ENCODE results near the gene CDC37L1.
"Not testable (repeated sequence)": the region's sequence is repeated elsewhere in the genome, so short reads cannot be mapped to it uniquely, and the experiment has no call there.

Gene CDC37L1

DNA sequence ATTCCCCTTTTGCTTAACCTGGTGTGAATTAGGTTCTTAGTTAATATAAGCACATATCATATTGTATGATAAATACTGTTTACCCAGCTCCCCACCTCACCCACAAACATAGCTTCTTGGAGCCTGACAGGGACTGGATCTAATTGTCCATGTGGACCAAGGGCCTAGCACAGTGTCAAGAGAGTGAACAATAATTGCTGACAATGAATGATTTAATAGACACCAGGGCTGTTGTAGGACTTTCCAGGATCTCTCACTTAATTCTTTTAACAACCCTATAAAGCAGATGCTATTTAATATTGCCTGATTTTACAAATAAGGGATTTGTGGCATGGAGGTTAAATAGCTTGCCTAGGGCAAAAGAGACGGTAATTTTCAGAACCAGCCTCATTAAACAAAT lies 36.8 kb downstream of the CDC37L1 start:
- no peak for DNase-seq

DNA sequence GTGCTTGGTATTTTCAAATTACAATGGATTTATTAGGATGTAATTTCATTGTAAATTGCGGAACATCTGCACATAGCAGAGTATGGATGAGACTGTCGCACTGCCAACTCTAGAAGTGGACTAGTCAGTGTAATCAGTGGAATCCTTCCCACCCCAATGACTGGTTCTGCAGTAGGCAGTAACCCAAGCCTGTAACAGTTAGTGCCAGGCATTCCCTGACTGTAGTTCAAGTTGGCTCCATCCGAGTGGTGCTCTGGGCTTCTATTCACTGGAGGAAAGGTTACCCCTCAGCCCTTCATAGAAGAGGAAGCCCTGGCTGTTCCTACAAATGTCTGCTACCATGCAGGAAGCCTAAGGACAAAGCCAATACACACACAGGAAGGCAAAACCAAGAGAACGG lies 38.4 kb downstream of the CDC37L1 start:
- no peak for DNase-seq

DNA sequence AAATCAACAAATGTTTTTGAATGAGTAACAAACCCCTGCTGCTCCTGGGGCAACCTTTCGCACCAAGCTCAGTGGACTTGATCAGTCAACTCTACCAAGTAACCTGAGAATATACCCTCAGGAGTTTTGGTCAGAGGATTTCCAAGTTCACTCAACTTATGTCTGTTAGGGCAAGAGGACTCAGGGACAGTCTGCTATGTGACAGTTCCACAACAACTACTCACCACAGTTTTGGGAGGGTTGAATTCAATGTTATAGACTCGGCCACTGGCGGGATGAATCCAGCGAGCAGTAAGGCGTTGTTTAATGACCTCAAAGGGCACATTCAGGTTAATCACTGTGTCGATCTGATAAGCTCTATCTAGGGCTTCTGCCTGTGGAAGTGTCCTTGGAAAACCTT lies 39.5 kb downstream of the CDC37L1 start:
- no peak for DNase-seq

GRCh38 chr9:4721736-4722135 lies 42.4 kb downstream of the CDC37L1 start:
- no peak for DNase-seq

- DNase-seq, result no peak
Observed at GRCh38 chr9:4725706-4726442, 46.5 kb downstream of the CDC37L1 start.

DNA sequence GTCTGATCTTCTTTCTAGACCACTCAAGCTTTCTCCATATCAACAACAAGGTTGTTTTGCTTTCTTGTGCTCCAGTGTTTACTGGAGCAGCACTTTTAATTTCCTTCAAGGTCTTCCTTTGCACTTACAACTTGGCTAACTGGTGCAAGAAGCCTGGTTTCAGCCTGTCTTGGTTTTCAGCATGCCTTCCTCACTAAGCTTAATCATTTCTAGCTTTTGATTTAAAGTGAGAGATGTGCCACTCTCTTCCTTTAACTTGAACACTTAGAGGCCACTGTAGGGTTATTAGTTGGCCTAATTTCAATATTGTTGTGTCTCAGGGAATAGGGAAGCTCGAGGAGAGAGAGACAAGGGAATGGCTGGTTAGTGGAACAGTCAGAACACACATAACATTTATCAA lies 48.2 kb downstream of the CDC37L1 start:
- no peak for DNase-seq

DNA sequence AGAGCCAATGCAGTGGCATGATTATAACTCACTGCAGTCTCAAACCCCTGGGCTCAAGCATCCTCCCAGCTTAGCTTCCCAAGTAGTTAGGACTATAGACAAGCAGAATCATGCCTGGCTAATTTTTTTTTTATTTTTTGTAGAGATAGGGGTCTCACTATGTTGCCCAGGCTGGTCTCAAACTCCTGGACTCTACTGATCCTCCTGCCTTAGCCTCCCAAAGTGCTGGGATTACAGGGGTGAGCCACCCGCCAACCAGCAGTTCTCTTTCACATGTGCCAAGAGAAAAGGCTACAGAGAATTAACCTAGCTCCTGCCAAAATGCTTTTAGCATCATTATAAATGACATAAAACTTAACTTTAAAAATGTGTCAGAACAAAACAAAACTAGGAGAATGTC lies 53.5 kb downstream of the CDC37L1 start:
- no peak for DNase-seq

DNA sequence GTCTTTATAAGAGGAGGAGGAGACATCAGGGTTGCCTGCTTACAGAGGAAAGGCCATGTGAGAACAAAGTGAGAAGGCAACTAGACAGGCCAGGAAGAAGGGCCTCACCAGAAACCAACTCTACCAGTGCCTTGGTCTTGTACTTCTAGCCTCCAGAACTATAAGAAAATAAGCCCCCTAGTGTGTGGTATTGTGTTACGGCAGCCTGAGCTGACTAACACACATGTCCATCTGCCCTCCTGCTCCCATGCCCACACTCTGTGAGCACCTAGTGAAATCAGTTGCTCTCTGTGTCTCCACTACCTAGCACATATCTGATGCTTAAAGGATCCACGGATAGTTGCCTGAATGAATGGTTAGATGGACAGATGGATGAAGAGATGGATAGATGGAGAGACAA lies 54.8 kb downstream of the CDC37L1 start:
- no peak for DNase-seq

DNA sequence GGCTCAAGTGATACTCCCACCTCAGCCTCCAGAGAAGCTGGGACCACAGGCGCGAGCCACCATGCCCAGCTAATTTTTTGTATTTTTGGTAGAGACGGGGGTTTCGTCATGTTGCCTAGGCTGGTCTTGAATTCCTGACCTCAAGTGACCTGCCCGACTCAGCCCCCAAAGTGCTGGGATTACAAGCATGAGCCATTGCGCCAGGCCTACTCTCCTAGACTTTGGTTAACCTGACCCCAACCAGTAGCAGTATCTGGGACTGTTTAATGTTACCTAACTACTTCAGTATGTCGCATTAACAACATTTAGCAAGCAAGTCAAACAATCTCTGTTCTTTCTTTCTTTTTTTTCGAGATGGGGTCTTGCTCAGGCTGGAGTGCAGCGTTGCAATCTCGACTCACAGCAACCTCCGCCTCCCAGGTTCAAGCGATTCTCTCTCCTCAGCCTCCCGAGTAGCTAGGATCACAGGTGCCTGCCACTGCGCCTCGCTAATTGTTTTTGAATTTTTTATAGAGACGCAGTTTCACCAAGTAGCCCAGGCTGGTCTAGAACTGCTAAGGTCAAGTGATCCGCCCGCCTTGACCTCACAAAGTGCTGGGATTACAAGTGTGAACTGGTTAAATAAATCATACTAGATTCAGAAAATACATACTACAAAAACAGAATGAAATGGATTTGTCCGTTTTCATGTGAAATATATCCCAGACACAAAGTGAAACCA lies 59.7 kb downstream of the CDC37L1 start:
- no peak for DNase-seq

DNA sequence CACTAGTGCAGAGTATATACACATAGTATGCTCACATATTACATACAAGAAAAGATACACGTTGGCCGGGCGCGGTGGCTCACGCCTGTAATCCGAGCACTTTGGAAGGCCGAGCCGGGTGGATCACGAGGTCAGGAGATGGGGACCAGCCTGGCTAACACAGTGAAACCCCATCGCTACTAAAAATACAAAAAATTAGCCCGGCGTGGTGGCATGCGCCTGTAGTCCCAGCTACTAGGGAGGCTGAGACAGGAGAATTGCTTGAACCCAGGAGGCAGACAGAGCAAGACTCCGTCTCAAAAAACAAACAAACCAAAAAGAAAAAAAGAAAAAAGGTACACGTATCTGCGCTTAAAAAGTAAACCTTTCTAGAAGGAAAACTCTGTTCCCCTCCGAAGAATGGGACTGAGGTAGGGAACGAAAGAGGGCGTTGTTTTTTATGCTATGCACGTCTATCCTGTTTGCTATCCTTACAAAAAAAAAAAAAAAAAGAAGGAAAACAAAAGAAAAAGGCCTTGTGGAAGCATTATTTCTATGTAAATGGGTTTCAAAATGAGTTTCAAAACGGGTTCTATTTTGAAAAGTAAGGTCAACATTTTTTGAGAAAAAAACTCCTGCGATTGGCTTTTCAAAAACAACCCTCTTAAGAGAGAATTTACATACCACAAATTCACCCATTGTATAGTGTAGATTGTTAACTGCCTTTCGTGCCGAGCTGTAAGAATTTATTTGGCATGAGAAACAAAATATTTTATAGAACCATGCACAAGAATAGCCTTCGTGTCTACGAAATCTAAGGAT lies 60.4 kb downstream of the CDC37L1 start:
- DNase-seq, result no peak

DNA sequence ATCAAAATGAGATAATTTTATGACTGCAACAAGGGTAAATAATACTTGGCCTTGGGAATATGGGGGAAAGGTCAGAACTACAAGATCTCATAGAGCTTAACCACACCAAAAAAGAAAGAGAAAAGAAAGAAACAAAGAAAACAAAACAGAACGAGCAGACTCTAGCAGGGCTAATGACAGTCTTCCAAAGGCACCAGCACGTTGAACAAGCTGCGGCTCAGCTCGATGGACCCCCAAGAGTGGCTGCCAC lies 60.9 kb downstream of the CDC37L1 start:
- no peak for DNase-seq

DNA sequence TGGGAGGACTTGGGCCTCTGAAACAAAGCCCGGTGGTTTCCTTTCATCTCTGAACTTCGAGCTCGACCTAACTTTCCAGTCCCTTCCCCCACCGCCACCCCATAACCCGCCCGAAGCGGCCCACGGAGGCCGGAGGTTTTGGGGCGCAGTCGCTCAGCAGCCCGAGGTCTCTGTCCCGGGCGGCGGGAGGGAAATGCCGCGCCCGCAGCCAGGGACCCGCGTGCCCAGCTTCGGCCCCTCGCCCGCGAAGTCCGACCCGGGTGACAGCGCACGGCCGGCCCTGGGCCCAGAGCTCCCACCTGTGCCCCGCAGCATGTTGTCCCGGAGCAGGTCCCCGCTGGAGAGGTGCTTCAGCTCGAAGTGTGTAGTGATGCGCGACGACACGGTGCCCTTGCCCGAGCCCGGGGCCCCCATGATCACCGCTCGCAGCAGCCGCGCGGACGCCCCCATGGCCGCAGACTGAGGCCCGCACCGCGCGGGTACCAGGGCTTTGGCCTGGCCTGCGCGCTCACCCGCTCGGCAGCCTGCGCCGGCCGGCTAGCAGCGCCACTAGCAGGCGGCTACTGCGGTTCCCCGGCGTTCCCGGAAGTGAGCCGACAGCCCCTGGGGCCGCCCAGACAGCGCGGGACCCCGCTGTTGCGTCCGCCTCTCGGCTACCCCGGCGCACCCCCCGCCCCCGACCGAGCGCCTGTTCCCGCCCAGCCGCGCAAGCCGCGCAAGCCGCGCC lies 61.4 kb downstream of the CDC37L1 start, which contains the start of gene AK3:
TSS of gene AK3 (minus strand) at position 565 of the 727 bp plus-strand sequence. CDS start at position 450, 115 bp downstream.
- DNase-seq, result peak; percentile 85

- no peak for DNase-seq
Observed at GRCh38 chr9:4741365-4742089, 62.2 kb downstream of the CDC37L1 start.

DNA sequence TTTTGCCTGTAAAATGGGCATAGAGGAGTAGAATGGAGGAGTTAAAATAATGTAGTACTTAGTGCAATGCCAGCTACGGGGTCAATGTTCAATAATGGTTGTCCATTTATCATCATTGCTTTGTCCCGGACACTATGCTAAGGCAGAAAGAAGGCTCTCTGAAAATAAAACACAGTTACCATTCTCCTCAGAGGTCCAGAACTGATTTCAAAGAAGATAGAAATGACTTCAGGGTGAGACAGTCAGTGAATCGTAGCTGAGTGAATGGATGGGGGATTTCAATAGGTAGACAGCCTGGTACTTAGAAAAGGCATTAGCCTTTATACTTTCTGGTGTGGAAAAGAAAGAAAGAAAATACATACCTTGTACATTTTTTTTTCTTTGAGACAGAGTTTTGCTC lies 62.9 kb downstream of the CDC37L1 start:
- no peak for DNase-seq

- DNase-seq, result no peak
Observed at GRCh38 chr9:4743131-4743875, 63.9 kb downstream of the CDC37L1 start.

GRCh38 chr9:4746278-4747030 lies 67.1 kb downstream of the CDC37L1 start:
- DNase-seq, result no peak

DNA sequence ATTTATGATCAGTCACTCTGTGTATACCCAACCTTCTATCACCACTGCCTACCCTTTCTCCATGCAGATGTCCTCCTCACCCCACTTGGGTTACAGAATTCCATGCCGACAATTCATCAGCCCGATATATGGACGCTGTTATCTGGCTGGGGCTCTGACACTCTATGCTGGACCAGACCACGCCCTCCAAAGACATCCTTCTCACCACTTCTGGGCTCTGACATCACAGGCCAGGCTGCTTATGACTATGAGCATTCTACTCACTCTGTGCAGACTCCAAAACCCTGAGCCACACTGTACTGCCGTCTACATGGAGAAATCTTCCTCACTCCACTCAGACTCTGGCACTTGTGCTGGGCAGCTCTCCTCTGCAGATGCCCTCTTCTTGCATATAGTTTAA lies 69.2 kb downstream of the CDC37L1 start:
- no peak for DNase-seq

DNA sequence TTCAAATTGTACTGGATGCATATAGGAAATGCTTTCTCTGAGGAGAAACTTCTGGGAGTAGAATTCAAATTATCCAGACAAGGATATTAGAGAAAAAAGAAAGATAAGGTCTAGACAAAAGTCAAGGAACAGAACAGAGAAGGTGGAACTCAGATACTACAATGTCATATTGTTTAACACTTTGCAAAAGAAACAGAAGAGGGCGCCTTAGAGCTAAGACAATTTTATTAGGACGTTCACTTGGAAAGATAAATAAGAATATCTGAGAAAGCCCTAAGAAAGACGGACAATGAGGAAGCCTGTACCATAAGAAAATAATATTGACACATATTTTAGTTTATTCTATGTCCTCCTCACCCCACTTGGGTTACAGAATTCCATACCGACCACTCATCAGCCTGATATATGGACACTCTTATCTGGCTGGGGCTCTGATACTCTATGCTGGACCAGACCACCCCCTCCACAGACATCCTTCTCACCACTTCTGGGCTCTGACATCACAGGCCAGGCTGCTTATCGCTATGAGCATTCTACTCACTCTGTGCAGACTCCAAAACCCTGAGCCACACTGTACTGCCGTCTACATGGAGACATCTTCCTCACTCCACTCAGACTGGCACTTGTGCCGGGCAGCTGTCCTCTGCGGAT lies 70.8 kb downstream of the CDC37L1 start:
- DNase-seq, result no peak

DNA sequence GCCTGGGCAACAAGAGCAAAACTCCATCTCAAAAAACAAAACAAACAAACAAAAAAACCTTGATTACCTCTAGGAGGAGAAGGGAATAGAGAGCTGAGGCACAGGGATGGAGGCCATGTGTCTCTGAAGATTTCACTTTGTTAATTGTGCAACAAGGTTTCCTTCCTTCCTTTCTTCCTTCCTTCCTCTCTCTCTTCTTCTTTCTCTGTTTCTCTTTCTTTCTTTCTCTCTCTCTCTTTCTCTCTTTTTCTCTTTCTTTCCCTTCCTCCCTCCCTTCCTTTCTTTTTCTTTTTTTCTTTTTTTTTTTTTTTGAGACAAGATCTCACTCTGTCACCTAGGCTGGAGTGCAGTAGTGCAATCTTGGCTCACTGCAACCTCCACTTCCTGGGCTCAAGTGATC lies 75.2 kb downstream of the CDC37L1 start:
- not testable (repeated sequence) for DNase-seq

DNA sequence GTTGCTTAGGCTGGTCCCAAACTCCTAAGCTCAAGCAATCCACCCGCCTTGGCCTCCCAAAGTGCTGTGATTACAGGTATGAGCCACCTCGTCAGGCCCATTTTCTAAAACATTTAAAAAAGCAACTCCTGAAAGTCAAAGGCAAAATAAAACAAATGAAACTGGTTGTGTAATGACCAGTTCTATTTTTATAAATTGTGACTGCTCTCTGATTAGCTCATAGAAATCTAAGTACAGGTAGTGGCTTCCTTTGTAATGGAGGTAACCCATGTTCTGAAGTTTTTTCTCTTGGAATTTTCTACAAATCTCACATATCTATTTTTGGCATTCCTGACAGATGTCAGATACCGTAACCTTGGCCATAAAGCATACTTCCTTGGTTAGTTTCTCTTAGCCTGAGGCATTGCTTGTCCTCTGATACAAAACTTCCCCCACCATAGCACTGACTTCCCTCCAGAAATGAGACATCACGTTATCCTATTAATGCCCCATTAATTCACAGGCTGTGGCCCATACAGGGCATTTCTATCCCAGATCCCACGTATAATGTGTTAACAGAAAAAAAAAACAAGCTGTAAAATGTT lies 75.7 kb downstream of the CDC37L1 start:
- no peak for DNase-seq

Data from NK-92 treated with Interleukin-12 subunit alpha and Interleukin-12 subunit beta, amount 100 ng/mL, for 24 hours (cell line).